H9 (cell line): Measurements from ENCODE around the gene VILL. TPM values are rescaled to one million over a fixed set of nuclear protein-coding genes. Genes with fewer than 3 reads are reported as not detected.

Source experiments
- DNase-seq: peaks from one replicate; pipeline ENCODE4 v3.0.0-alpha.2; 2017
- H2AFZ ChIP-seq: one replicate; pipeline ENCODE4 v1.6.1; 2013; ENCODE audit warnings: mild to moderate bottlenecking, low read length, control low read depth, moderate library complexity
- H2AK5ac ChIP-seq: 2 replicates; pipeline ENCODE4 v1.6.1; 2013; ENCODE audit warnings: low read length, control low read depth, mixed read lengths; ENCODE audit not compliant: insufficient read length
- H2BK120ac ChIP-seq: one replicate; pipeline ENCODE4 v1.6.1; 2013; ENCODE audit warnings: low read depth, mild to moderate bottlenecking, low read length, control low read depth, inconsistent platforms; ENCODE audit not compliant: poor library complexity, severe bottlenecking
- H2BK12ac ChIP-seq: 2 replicates; pipeline ENCODE4 v1.6.1; 2013; ENCODE audit warnings: low read length, control low read depth, mixed read lengths, low read depth; ENCODE audit not compliant: insufficient read length
- H2BK15ac ChIP-seq: 2 replicates; pipeline ENCODE4 v1.6.1; 2013; ENCODE audit warnings: low read depth, low read length, control low read depth
- H2BK20ac ChIP-seq: one replicate; pipeline ENCODE4 v1.6.1; 2013; ENCODE audit warnings: low read depth, mild to moderate bottlenecking, low read length, control low read depth, inconsistent platforms; ENCODE audit not compliant: poor library complexity, severe bottlenecking
- H2BK5ac ChIP-seq: 2 replicates; pipeline ENCODE4 v1.6.1; 2013; ENCODE audit warnings: low read length, control low read depth, mixed read lengths; ENCODE audit not compliant: insufficient read length
- H3K14ac ChIP-seq: 2 replicates; pipeline ENCODE4 v1.6.1; 2013; ENCODE audit warnings: low read length, control low read depth; ENCODE audit not compliant: insufficient read depth
- H3K18ac ChIP-seq: 2 replicates; pipeline ENCODE4 v1.6.1; 2013; ENCODE audit warnings: low read depth, mild to moderate bottlenecking, mixed read lengths, low read length, control low read depth; ENCODE audit not compliant: insufficient read length
- H3K23ac ChIP-seq: 2 replicates; pipeline ENCODE4 v1.6.1; 2013; ENCODE audit warnings: low read length, control low read depth, mixed read lengths, low read depth; ENCODE audit not compliant: insufficient read length
- H3K23me2 ChIP-seq: 2 replicates; pipeline ENCODE4 v1.6.1; 2013; ENCODE audit warnings: low read depth, mild to moderate bottlenecking, mixed read lengths, low read length, control low read depth; ENCODE audit not compliant: insufficient read length, poor library complexity, severe bottlenecking
- H3K27ac ChIP-seq: 2 replicates; pipeline ENCODE4 v1.5.1; 2013; ENCODE audit warnings: low read length, control low read depth, mixed read lengths, low read depth; ENCODE audit not compliant: insufficient read length
- H3K27me3 ChIP-seq: 2 replicates; pipeline ENCODE4 v1.6.1; 2013; ENCODE audit warnings: low read length, control low read depth, inconsistent platforms; ENCODE audit not compliant: insufficient read depth
- H3K4ac ChIP-seq: 2 replicates; pipeline ENCODE4 v1.6.1; 2013; ENCODE audit warnings: low read depth, mild to moderate bottlenecking, control low read depth, inconsistent platforms, low read length, moderate library complexity
- H3K4me1 ChIP-seq: 2 replicates; pipeline ENCODE4 v1.6.1; 2013; ENCODE audit warnings: low read length, control low read depth, inconsistent platforms; ENCODE audit not compliant: insufficient read depth
- H3K4me2 ChIP-seq: 2 replicates; pipeline ENCODE4 v1.6.1; 2013; ENCODE audit warnings: low read length, control low read depth, mixed read lengths; ENCODE audit not compliant: insufficient read length, insufficient read depth
- H3K56ac ChIP-seq: 2 replicates; pipeline ENCODE4 v1.6.1; 2013; ENCODE audit warnings: low read depth, mild to moderate bottlenecking, mixed read lengths, low read length, control low read depth; ENCODE audit not compliant: insufficient read length
- H3K79me1 ChIP-seq: 2 replicates; pipeline ENCODE4 v1.6.1; 2013; ENCODE audit warnings: low read depth, mild to moderate bottlenecking, moderate library complexity, low read length, control low read depth, inconsistent platforms; ENCODE audit not compliant: insufficient read depth, poor library complexity, severe bottlenecking
- H3K79me2 ChIP-seq: 2 replicates; pipeline ENCODE4 v1.6.1; 2013; ENCODE audit warnings: low read length, control low read depth, inconsistent platforms; ENCODE audit not compliant: insufficient read depth
- H3K9ac ChIP-seq: 2 replicates; pipeline ENCODE4 v1.6.1; 2013; ENCODE audit warnings: low read length, control low read depth, mixed read lengths; ENCODE audit not compliant: insufficient read length; ENCODE audit errors: extremely low read depth
- H3K9me3 ChIP-seq: one replicate; pipeline ENCODE4 v1.6.1; 2013; ENCODE audit warnings: low read depth, low read length, inconsistent platforms; ENCODE audit not compliant: control insufficient read depth
- H3T11ph ChIP-seq: one replicate; pipeline ENCODE4 v1.6.1; 2013; ENCODE audit warnings: mild to moderate bottlenecking, low read length, control low read depth, inconsistent platforms
- H4K20me1 ChIP-seq: one replicate; pipeline ENCODE4 v1.6.1; 2013; ENCODE audit not compliant: control insufficient read depth, insufficient read length, insufficient read depth
- H4K5ac ChIP-seq: 2 replicates; pipeline ENCODE4 v1.6.1; 2013; ENCODE audit warnings: low read depth, mild to moderate bottlenecking, mixed read lengths, low read length, control low read depth; ENCODE audit not compliant: insufficient read length
- H4K8ac ChIP-seq: replicated peaks from 2 replicates; pipeline ENCODE4 v1.6.1; 2013; ENCODE audit warnings: low read length, control low read depth, mixed read lengths, low read depth; ENCODE audit not compliant: insufficient read length
- H4K91ac ChIP-seq: 2 replicates; pipeline ENCODE4 v1.6.1; 2013; ENCODE audit warnings: low read depth, mild to moderate bottlenecking, moderate library complexity, mixed read lengths, low read length, control low read depth; ENCODE audit not compliant: insufficient read length
- H3K27ac Mint-ChIP-seq, 3 experiments: 2 replicates in 2 of 3; 3 replicates in 1 of 3; pipeline ENCODE4 v1.8.0; 2020 to 2021; ENCODE audit warnings: mixed read lengths in 3 of 3, mild to moderate bottlenecking in 1 of 3, moderate library complexity in 1 of 3
- H3K27me3 Mint-ChIP-seq: 2 replicates; pipeline ENCODE4 v1.8.0; 2021; ENCODE audit warnings: low read depth, mild to moderate bottlenecking, moderate library complexity, mixed read lengths
- H3K36me3 Mint-ChIP-seq, 3 experiments: 2 replicates in 2 of 3; 3 replicates in 1 of 3; pipeline ENCODE4 v1.8.0; 2020 to 2021; ENCODE audit warnings: low read depth in 3 of 3, mixed read lengths in 3 of 3; ENCODE audit not compliant: insufficient read depth in 1 of 3
- H3K4me1 Mint-ChIP-seq, 2 experiments: 2 replicates each; pipeline ENCODE4 v1.8.0; 2020; ENCODE audit warnings: mixed read lengths in 2 of 2
- H3K4me3 Mint-ChIP-seq, 2 experiments: 2 replicates in 1 of 2; 3 replicates in 1 of 2; pipeline ENCODE4 v1.8.0; 2020 to 2021; ENCODE audit warnings: mild to moderate bottlenecking in 2 of 2, mixed read lengths in 2 of 2, moderate library complexity in 1 of 2
- H3K9me3 Mint-ChIP-seq, 2 experiments: 2 replicates in 1 of 2; 3 replicates in 1 of 2; pipeline ENCODE4 v1.8.0; 2020; ENCODE audit warnings: mild to moderate bottlenecking in 2 of 2, mixed read lengths in 2 of 2, moderate library complexity in 1 of 2
- CTCF ChIP-seq: fragments of 200-600 bp; sonication (generic); conservative IDR thresholded peaks from 3 replicates; pipeline ENCODE4 v1.8.0; 2021; ENCODE audit warnings: antibody characterized with exemption, mild to moderate bottlenecking
- WGBS: extraction: QIAGEN DNeasy Blood & Tissue Kit; methylation state at CpG from one replicate; pipeline ENCODE4 v1.1.7; 2013; ENCODE audit warnings: missing lambda C conversion rate, low lambda C conversion rate, mixed read lengths; ENCODE audit not compliant: insufficient read length; ENCODE audit errors: extremely low coverage; 5-methylcytosine and 5-hydroxymethylcytosine counted together
- total RNA-seq: library from RNA; stranded (reverse); gene quantifications from 2 replicates; pipeline ENCODE4 v1.2.1, GENCODE V29; 2021

Gene VILL
- total RNA-seq, 1 experiment from 2014 or later, result 3.2 TPM

GRCh38 chr3:37991109-37991508 is 523 bp downstream of the VILL start:
- DNase-seq, result no peak
- WGBS, result no CpG with 5 or more reads among the region's 6 CpGs
- H3K27ac ChIP-seq, result no peak overlapping the region

More at GRCh38 chr3:37991109-37991508, 523 bp downstream of the VILL start:
- Histone ChIP-seq H3K79me1 (no peaks in the 10 kb centered on the region), H3K23ac (no peak overlapping the region), H3K14ac (no peak overlapping the region), H3T11ph (no peak overlapping the region), H2BK120ac (no peak overlapping the region), H2AFZ (no peak overlapping the region), H2BK12ac (no peak overlapping the region), H2AK5ac (no peak overlapping the region), H3K4me1 (no peaks in the 10 kb centered on the region), H4K8ac (no peak overlapping the region), H3K4me2 (no peak overlapping the region), H4K20me1 (no peaks in the 10 kb centered on the region), H3K18ac (no peak overlapping the region), H2BK5ac (no peak overlapping the region), H3K56ac (no peak overlapping the region), H4K91ac (no peak overlapping the region), H3K9ac (no peak overlapping the region), H4K5ac (no peak overlapping the region), H3K79me2 (no peaks in the 10 kb centered on the region), H2BK20ac (no peak overlapping the region), H2BK15ac (no peak overlapping the region), H3K23me2 (no peaks in the 10 kb centered on the region), H3K9me3 (no peaks in the 10 kb centered on the region), H3K4ac (no peak overlapping the region), H3K27me3 (no peaks in the 10 kb centered on the region)
- Mint-ChIP-seq H3K36me3 (no peaks in the 10 kb centered on the region), H3K4me1 (peaks cover 14 to 39% of the 10 kb centered on the region in 2 experiments), H3K27ac (no peak overlapping the region; a peak in 1 of 7 replicates), H3K27me3 (peaks cover 11% of the 10 kb centered on the region), H3K9me3 (no peaks in the 10 kb centered on the region), H3K4me3 (peak overlapping the region in 1 of 2 experiments; percentile 20; a peak in 2 of 5 replicates)
- TF ChIP-seq CTCF, result no peak
